DND-41 (cell line): Measurements from ENCODE around the gene PACRG.

Source experiments
- ATAC-seq: fragments of 200-7000 bp; cut with Tn5 transposase; 3 replicates; pipeline ENCODE4 v1.9.1; 2021; ENCODE audit warnings: low read depth; ENCODE audit not compliant: insufficient read depth
- DNase-seq: peaks from one replicate; pipeline ENCODE4 v3.0.0-alpha.2; 2020
- H2AFZ ChIP-seq: 2 replicates; pipeline ENCODE4 v1.6.0; 2012; ENCODE audit warnings: low read depth, low read length
- H3K27ac ChIP-seq: 2 replicates; pipeline ENCODE4 v1.5.1; 2012; ENCODE audit warnings: low read length, inconsistent platforms
- H3K27me3 ChIP-seq: fragments of 200-600 bp; sonication (generic); 2 replicates; pipeline ENCODE4 v1.6.0; 2012; ENCODE audit warnings: low read length, mild to moderate bottlenecking, inconsistent platforms; ENCODE audit not compliant: insufficient read depth, poor library complexity
- H3K36me3 ChIP-seq: 2 replicates; pipeline ENCODE4 v1.5.1; 2012; ENCODE audit warnings: low read length, inconsistent platforms; ENCODE audit not compliant: insufficient read depth
- H3K4me1 ChIP-seq: 2 replicates; pipeline ENCODE4 v1.5.1; 2012; ENCODE audit warnings: mild to moderate bottlenecking, low read length; ENCODE audit not compliant: insufficient read depth
- H3K4me2 ChIP-seq: 2 replicates; pipeline ENCODE4 v1.6.0; 2012; ENCODE audit warnings: mild to moderate bottlenecking, moderate library complexity, low read length, inconsistent platforms; ENCODE audit not compliant: insufficient read depth
- H3K4me3 ChIP-seq, 2 experiments: fragments of 200-600 bp in 1 of 2; shearing (Covaris generic) in 1 of 2; 2 replicates each; pipeline ENCODE4 v1.5.1; 2012 to 2016; ENCODE audit warnings: inconsistent platforms in 2 of 2, low read length in 2 of 2, mild to moderate bottlenecking in 2 of 2, low read depth in 1 of 2, moderate library complexity in 1 of 2
- H3K79me2 ChIP-seq: 2 replicates; pipeline ENCODE4 v1.6.0; 2012; ENCODE audit warnings: low read length, inconsistent platforms; ENCODE audit not compliant: insufficient read depth
- H3K9ac ChIP-seq: 2 replicates; pipeline ENCODE4 v1.6.0; 2012; ENCODE audit warnings: low read depth, mild to moderate bottlenecking, inconsistent platforms, low read length, moderate library complexity
- H3K9me3 ChIP-seq: 2 replicates; pipeline ENCODE4 v1.5.1; 2012; ENCODE audit warnings: low read length, moderate library complexity, mild to moderate bottlenecking, inconsistent platforms; ENCODE audit not compliant: insufficient read depth, severe bottlenecking
- H4K20me1 ChIP-seq: 2 replicates; pipeline ENCODE4 v1.6.0; 2012; ENCODE audit warnings: low read length; ENCODE audit not compliant: insufficient read depth
- EZH2 ChIP-seq: IDR thresholded peaks from 3 replicates; pipeline ENCODE4 v1.6.1; 2012; ENCODE audit warnings: borderline replicate concordance, low read depth, mild to moderate bottlenecking, moderate library complexity, low read length, inconsistent platforms; ENCODE audit not compliant: severe bottlenecking
- TF ChIP-seq, protein P1 (sequence below): IDR thresholded peaks from 2 replicates; pipeline ENCODE4 v1.5.1; 2012; ENCODE audit warnings: borderline replicate concordance, low read length, moderate library complexity, mild to moderate bottlenecking; ENCODE audit not compliant: poor library complexity, severe bottlenecking; ENCODE audit errors: extremely low read depth

The PACRG gene

DNA sequence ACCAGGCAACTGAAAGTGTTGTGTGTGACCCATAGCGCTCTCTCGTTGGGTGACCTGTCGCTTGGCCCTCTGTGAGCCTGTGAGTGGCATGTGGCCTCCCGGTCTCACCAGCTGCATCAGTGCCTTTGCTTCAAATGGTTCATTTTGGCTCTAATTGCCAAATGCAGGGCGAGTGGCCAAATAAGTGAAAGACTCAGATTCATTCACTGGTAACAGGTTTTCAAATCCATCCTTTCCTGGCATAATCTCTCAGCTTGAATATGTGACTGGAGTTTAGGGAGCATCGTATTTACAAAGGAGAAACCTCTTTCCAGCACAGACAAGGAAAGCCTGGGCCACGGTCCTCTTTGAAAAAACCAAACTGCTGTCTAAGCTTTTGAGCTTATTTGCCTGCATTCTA lies 365.1 kb downstream of the PACRG start:
- DNase-seq (no peak), ATAC-seq (no peak)
- Histone ChIP-seq H3K4me3 (no peak overlapping the region), H3K4me2 (no peak overlapping the region), H3K27ac (no peak overlapping the region), H3K27me3 (no peaks in the 10 kb centered on the region), H3K9ac (no peak overlapping the region), H2AFZ (no peak overlapping the region), H3K9me3 (no peaks in the 10 kb centered on the region), H3K36me3 (no peaks in the 10 kb centered on the region), H3K79me2 (no peaks in the 10 kb centered on the region), H3K4me1 (no peaks in the 10 kb centered on the region), H4K20me1 (no peaks in the 10 kb centered on the region)
- no peak for TF ChIP-seq EZH2
- TF ChIP-seq, protein P1, sequence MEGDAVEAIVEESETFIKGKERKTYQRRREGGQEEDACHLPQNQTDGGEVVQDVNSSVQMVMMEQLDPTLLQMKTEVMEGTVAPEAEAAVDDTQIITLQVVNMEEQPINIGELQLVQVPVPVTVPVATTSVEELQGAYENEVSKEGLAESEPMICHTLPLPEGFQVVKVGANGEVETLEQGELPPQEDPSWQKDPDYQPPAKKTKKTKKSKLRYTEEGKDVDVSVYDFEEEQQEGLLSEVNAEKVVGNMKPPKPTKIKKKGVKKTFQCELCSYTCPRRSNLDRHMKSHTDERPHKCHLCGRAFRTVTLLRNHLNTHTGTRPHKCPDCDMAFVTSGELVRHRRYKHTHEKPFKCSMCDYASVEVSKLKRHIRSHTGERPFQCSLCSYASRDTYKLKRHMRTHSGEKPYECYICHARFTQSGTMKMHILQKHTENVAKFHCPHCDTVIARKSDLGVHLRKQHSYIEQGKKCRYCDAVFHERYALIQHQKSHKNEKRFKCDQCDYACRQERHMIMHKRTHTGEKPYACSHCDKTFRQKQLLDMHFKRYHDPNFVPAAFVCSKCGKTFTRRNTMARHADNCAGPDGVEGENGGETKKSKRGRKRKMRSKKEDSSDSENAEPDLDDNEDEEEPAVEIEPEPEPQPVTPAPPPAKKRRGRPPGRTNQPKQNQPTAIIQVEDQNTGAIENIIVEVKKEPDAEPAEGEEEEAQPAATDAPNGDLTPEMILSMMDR = no peak

DNA sequence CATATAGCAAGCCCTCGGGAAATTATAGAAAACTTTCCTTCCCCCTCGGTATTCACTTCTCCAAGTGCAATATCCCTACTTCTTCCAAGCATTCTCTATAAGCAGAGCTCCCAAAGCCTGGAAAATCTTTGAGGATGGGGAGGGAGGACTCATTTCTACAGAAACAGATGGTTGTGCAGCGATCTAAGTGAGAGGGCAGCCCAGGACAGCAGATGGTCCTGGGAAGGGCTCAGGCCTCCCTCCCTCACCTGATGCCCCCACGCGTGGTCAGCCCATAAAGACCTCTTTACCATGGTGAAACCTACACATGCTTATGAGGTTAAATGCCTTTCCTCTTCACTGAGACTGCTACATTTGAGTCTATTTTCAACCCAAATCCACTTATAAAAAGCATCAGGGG lies 367.1 kb downstream of the PACRG start:
- Histone ChIP-seq H3K4me1 (no peaks in the 10 kb centered on the region), H3K4me3 (no peak overlapping the region), H3K4me2 (no peak overlapping the region), H4K20me1 (no peaks in the 10 kb centered on the region), H3K9ac (no peak overlapping the region), H2AFZ (no peak overlapping the region), H3K36me3 (no peaks in the 10 kb centered on the region), H3K79me2 (no peaks in the 10 kb centered on the region), H3K9me3 (no peaks in the 10 kb centered on the region), H3K27me3 (no peaks in the 10 kb centered on the region), H3K27ac (no peak overlapping the region)
- no peak for TF ChIP-seq EZH2
- TF ChIP-seq, protein P1 = no peak
- ATAC-seq (no peak), DNase-seq (no peak)

DNA sequence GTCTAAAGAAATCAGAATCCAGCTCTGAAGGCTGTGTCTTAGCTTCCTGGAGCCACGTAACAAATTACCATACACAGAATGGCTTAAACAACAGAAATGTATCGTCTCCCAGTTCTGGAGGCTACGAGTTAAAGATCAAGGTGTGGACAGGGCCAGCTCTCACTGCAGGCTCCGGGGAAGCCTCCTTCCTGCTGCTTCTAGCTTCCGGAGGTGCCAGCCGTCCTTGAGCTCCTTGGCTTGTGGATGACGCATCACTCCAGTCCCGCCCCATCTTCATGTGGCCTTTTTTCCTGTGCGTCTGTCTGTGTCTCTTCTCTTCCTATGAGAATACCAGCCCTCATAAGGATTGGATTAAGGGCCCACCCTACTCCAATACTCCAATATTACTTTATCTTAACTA lies 367.6 kb downstream of the PACRG start:
- Histone ChIP-seq H2AFZ (no peak overlapping the region), H3K9ac (no peak overlapping the region), H3K79me2 (no peaks in the 10 kb centered on the region), H3K4me1 (no peaks in the 10 kb centered on the region), H4K20me1 (no peaks in the 10 kb centered on the region), H3K27me3 (no peaks in the 10 kb centered on the region), H3K4me3 (no peak overlapping the region), H3K4me2 (no peak overlapping the region), H3K9me3 (no peaks in the 10 kb centered on the region), H3K36me3 (no peaks in the 10 kb centered on the region), H3K27ac (no peak overlapping the region)
- ATAC-seq (no peak), DNase-seq (no peak)
- TF ChIP-seq, protein P1 = no peak
- TF ChIP-seq EZH2 = no peak
